GM20000 (cell line): Measurements from ENCODE around the gene CHST3.
"Not testable (repeated sequence)": the region's sequence is repeated elsewhere in the genome, so short reads cannot be mapped to it uniquely, and the experiment has no call there.

ENCODE experiments used
- DNase-seq: peaks from one replicate; pipeline ENCODE4 v3.0.0; 2012; ENCODE audit warnings: low spot score
- CTCF ChIP-seq: IDR thresholded peaks from 2 replicates; pipeline ENCODE4 v1.5.1; 2012; ENCODE audit warnings: mild to moderate bottlenecking, control low read depth; ENCODE audit errors: extremely low read depth, missing control alignments

CHST3 gene

GRCh38 chr10:72026278-72027111 is 62.3 kb downstream of the CHST3 start:
- DNase-seq, result no peak
- no peak for TF ChIP-seq CTCF

- TF ChIP-seq CTCF, result no peak
- DNase-seq, result no peak
These were observed 63.3 kb downstream of the CHST3 start for GRCh38 chr10:72027498-72027897.

- no peak for DNase-seq
- no peak for TF ChIP-seq CTCF
These were observed 65.2 kb downstream of the CHST3 start for GRCh38 chr10:72029414-72029813.

- DNase-seq, result no peak
- no peak for TF ChIP-seq CTCF
These were observed 66.8 kb downstream of the CHST3 start for GRCh38 chr10:72030762-72031543.

DNA sequence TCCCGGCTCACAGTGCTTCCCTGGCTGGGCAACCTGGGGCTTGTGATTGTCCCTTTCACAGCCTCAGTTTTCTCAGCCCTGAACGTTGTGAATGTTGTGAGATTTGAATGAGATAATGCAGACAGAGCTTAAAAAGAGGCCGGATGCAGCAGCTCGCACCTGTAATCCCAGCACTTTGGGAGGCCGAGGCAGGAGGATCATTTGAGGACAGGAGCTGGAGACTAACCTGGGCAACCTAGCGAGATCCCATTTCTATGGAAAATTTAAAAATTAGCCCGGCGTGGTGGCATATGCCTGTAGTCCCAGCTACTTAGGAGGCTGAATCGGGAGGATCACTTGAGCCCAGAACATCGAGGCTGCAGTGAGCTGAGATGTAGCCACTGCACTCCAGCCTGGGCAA is 67.5 kb downstream of the CHST3 start:
- DNase-seq, result no peak
- no peak for TF ChIP-seq CTCF

- DNase-seq, result not testable (repeated sequence)
These were observed 68.4 kb downstream of the CHST3 start for GRCh38 chr10:72032409-72033162.

DNA sequence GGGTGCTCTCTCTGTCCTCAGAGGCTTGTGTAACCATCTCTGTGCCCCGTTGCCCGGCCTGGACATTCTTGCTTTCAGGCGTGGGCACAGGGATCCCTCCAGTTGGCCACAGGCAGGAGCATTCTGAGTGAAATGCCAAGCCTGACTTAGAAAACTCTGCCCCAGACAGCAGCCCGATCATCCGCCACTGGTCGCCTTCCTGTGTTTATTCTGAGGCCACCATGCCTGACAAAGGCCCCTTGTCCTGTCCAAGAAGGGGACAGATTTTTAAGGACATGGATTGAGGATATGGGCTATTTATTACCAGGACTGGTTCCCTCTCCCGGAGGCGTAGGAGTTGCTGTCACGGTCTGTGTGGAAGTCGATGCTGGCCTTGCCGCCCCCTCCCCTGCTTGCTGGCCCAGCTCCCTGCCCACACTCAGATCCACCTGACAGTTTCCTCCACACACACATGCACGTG is 69.9 kb downstream of the CHST3 start:
- no peak for DNase-seq
- TF ChIP-seq CTCF, result no peak
